Transverse colon (tissue), 4 donors: Measurements from ENCODE around the gene CHURC1. TPM values are rescaled to one million over a fixed set of nuclear protein-coding genes. Genes with fewer than 3 reads are reported as not detected.
"Not testable (repeated sequence)": the region's sequence is repeated elsewhere in the genome, so short reads cannot be mapped to it uniquely, and the experiment has no call there.

ENCODE experiments used
- DNase-seq: peaks from one replicate; pipeline ENCODE4 v3.0.0-alpha.2; 2019
- H3K27ac ChIP-seq, 4 donors: fragments of 200-600 bp; sonication (generic); 2 replicates each; pipeline ENCODE4 v1.5.1; 2016 to 2018; ENCODE audit warnings: inconsistent platforms in 4 of 4
- H3K27me3 ChIP-seq: fragments of 200-600 bp; sonication (generic); 2 replicates; pipeline ENCODE4 v1.5.1; 2017; ENCODE audit warnings: inconsistent platforms
- H3K36me3 ChIP-seq, 4 donors: fragments of 200-600 bp; sonication (generic); 2 replicates each; pipeline ENCODE4 v1.5.1; 2017 to 2019; ENCODE audit warnings: inconsistent platforms in 4 of 4
- H3K4me1 ChIP-seq, 4 donors: fragments of 200-600 bp; sonication (generic); 2 replicates each; pipeline ENCODE4 v1.5.1; 2017 to 2020; ENCODE audit warnings: inconsistent platforms in 4 of 4
- H3K4me3 ChIP-seq, 4 donors: fragments of 200-600 bp; sonication (generic); 1 replicate in 1 of 4; 2 replicates in 3 of 4; pipeline versions ENCODE4 v1.5.1 to v1.6.1; 2017 to 2019; ENCODE audit warnings: inconsistent platforms in 4 of 4
- H3K9me3 ChIP-seq, 2 donors: fragments of 200-600 bp; sonication (generic); 2 replicates each; pipeline ENCODE4 v1.5.1; 2017 to 2019; ENCODE audit warnings: inconsistent platforms in 2 of 2
- EP300 ChIP-seq: sonication (generic); formaldehyde crosslinking; IDR thresholded peaks from one replicate; pipeline ENCODE4 v1.6.1; 2017; ENCODE audit warnings: antibody characterized with exemption, low read depth
- POLR2A ChIP-seq: fragments of 450-650 bp; IDR thresholded peaks from one replicate; pipeline ENCODE4 v1.6.1; 2016; ENCODE audit warnings: antibody characterized with exemption, mild to moderate bottlenecking, moderate library complexity
- POLR2AphosphoS5 ChIP-seq, 3 donors: sonication (generic); formaldehyde crosslinking; IDR thresholded peaks; one replicate each; pipeline ENCODE4 v1.6.1; 2016; ENCODE audit warnings: antibody characterized with exemption in 3 of 3
- WGBS, 2 donors: methylation state at CpG; one replicate each; pipeline ENCODE4 v1.1.5; 2018; ENCODE audit warnings: low coverage in 1 of 2; 5-methylcytosine and 5-hydroxymethylcytosine counted together
- in situ Hi-C, 4 donors: fragments of 200-750 bp; cut with MboI; loops; one replicate each; pipeline versions ENCODE4 v1.15.0 to v1.15.1; 2017; ENCODE audit warnings: low sequenced_read_pairs in 3 of 4, low pct_ligation_motif_present in 1 of 4, low pct_unique_long_range_greater_than_20kb in 1 of 4
- intact Hi-C: fragments of 100-400 bp; cut with DNase I; formaldehyde crosslinking; loops from one replicate; pipeline ENCODE4 v1.15.1; 2023; ENCODE audit warnings: low total_unique reads
- total RNA-seq, 4 donors: library from RNA; depleted of rRNA; stranded (reverse); fragments of >200 nt; gene quantifications; one replicate each; pipeline ENCODE4 v1.1.0, GENCODE V29; 2016
- TF ChIP-seq, protein P1 (sequence below), 5 experiments: fragments of 200-600 bp in 3 of 5; fragments of 450-650 bp in 2 of 5; sonication (generic) in 3 of 5; IDR thresholded peaks; 1 replicate in 2 of 5; 2 replicates in 3 of 5; pipeline ENCODE4 v1.5.1; 2016 to 2017; ENCODE audit warnings: antibody characterized with exemption in 5 of 5, inconsistent platforms in 3 of 5, mild to moderate bottlenecking in 2 of 5, moderate library complexity in 1 of 5

CHURC1 gene
- total RNA-seq, 4 donors from 2014 or later, result 26.5 to 104 (median 78.6) TPM

DNA sequence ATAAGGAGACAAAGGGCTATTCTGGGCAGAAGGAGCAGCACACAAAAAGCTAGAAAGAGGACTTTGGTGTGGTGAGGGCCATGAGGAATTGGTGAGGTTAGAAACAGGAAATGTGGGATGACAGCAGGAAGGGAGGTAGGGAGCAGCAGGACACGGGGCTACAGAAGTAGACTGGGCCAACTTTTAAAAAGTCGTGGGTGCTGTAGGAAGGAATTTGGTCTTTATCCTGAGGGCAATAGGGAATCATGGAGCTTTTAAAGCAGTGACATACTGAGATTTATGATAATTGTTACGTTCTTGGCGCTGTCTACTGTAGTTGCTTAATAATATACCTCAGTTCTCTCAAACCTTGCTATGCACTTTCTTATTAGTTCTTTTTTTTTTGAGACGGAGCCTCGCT, 8.2 kb upstream of the CHURC1 start:
- Histone ChIP-seq H3K27me3 (peaks cover 4% of the 10 kb centered on the region), H3K27ac (no peak overlapping the region), H3K36me3 (no peaks in the 10 kb centered on the region), H3K4me1 (no peaks in the 10 kb centered on the region), H3K4me3 (no peak overlapping the region), H3K9me3 (no peaks in the 10 kb centered on the region)
- intact Hi-C loops, result no loop called here
- WGBS, 2 donors, result 60 to 72% methylated on average over 5 to 6 of the region's 6 CpGs
- TF ChIP-seq, protein P1, sequence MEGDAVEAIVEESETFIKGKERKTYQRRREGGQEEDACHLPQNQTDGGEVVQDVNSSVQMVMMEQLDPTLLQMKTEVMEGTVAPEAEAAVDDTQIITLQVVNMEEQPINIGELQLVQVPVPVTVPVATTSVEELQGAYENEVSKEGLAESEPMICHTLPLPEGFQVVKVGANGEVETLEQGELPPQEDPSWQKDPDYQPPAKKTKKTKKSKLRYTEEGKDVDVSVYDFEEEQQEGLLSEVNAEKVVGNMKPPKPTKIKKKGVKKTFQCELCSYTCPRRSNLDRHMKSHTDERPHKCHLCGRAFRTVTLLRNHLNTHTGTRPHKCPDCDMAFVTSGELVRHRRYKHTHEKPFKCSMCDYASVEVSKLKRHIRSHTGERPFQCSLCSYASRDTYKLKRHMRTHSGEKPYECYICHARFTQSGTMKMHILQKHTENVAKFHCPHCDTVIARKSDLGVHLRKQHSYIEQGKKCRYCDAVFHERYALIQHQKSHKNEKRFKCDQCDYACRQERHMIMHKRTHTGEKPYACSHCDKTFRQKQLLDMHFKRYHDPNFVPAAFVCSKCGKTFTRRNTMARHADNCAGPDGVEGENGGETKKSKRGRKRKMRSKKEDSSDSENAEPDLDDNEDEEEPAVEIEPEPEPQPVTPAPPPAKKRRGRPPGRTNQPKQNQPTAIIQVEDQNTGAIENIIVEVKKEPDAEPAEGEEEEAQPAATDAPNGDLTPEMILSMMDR (IDR thresholded peaks at IDR 0.05), result no peak
- no peak for TF ChIP-seq EP300
- no peak for TF ChIP-seq POLR2AphosphoS5 (IDR thresholded peaks at IDR 0.05)
- no peak for TF ChIP-seq POLR2A
- in situ Hi-C loops, result no loop called here
- no peak for DNase-seq

DNA sequence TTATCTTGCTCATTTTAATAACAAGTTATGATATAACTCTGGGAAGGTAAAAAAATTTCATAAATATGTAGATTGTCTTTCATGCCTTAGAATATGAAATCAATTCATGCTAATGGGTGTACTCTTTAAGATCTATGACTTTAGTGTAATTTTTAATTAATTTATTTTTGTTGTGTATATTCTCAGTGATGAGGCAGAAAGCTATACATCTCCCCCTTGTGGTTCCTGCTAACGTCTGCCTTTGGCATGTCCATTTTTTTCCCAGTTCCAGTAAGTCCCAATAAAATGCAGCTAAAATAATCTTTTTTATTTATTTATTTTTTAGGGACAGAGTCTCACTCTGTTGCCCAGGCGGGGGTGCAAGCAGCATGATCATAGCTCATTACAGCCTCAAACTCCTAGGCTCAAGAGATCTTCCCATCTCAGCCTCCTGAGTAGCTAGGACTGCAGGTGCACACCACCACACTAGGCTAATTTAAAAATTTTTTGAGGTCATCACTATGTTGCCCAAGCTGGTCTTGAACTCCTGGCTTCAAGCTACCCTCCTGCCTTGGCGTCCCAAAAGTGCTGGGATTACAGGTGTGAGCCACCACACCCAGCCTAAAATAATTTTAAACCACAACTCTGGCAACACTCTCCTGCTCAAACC, 3.3 kb upstream of the CHURC1 start:
- in situ Hi-C loops, result no loop called here
- TF ChIP-seq, protein P1 (IDR thresholded peaks at IDR 0.05), result peak; percentile 45 to 55 (median 51)
- no peak for TF ChIP-seq POLR2AphosphoS5 (IDR thresholded peaks at IDR 0.05)
- no peak for TF ChIP-seq EP300
- no peak for TF ChIP-seq POLR2A

DNA sequence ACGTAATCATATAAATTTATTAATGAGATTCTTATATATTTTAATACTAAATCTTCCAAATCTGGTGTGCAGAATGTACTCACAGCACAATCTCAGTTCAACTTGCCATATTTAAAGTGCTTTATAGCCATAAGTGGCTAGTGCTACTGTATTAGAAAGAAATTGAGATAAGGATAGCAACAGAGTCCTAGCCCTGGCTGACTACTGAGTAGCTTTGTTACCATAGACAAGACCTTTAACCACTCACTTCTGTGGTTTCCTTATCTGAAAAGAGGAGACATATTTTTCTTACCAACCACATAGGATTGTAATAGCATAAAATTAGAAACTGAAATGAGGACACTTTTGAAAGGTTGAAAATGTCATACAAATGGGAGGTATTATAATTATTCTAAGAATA, 2.0 kb upstream of the CHURC1 start:
- no peak overlapping the region for H3K4me3 ChIP-seq
- TF ChIP-seq POLR2AphosphoS5 (IDR thresholded peaks at IDR 0.05) (no peak), EP300 (no peak), POLR2A (no peak)
- TF ChIP-seq, protein P1 (IDR thresholded peaks at IDR 0.05), result no peak
- no peaks in the 10 kb centered on the region for H3K36me3 ChIP-seq
- intact Hi-C loops (no loop called here), in situ Hi-C loops (no loop called here)
- no peak for DNase-seq
- no peaks in the 10 kb centered on the region for H3K9me3 ChIP-seq
- H3K4me1 ChIP-seq, result peaks cover 7 to 28% (median 12%) of the 10 kb centered on the region in 4 donors
- H3K27ac ChIP-seq, result no peak overlapping the region
- WGBS, 2 donors, result 0 to 56% methylated on average over 1 of the region's 1 CpG
- peaks cover 4% of the 10 kb centered on the region for H3K27me3 ChIP-seq

More for the DNA sequence above, 3.3 kb upstream of the CHURC1 start:
- no peak overlapping the region for H3K4me3 ChIP-seq
- DNase-seq, result no peak
- WGBS, 2 donors, result 17 to 26% methylated on average over 3 of the region's 3 CpGs
- H3K27me3 ChIP-seq, result peaks cover 4% of the 10 kb centered on the region
- no peaks in the 10 kb centered on the region for H3K9me3 ChIP-seq
- H3K27ac ChIP-seq, result no peak overlapping the region
- intact Hi-C loops, result no loop called here
- H3K36me3 ChIP-seq, result no peaks in the 10 kb centered on the region
- peaks cover 7 to 15% (median 12%) of the 10 kb centered on the region in 4 donors for H3K4me1 ChIP-seq

DNA sequence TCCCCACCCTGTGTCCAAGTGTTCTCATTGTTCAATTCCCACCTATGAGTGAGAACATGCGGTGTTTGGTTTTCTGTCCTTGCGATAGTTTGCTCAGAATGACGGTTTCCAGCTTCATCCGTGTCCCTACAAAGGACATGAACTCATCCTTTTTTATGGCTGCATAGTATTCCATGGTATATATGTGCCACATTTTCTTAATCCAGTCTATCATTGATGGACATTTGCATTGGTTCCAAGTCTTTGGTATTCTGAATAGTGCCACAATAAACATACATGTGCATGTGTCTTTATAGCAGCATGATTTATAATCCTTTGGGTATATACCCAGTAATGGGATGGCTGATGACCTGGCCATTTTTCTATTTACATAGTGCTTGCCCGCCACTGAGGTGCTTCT, 778 bp upstream of the CHURC1 start:
- H3K9me3 ChIP-seq, H3K27me3 ChIP-seq, in situ Hi-C loops, intact Hi-C loops, DNase-seq, H3K36me3 ChIP-seq: not testable (repeated sequence)
- Histone ChIP-seq H3K4me3 (peak overlapping the region in 2 of 4 donors; percentile 90 to 99), H3K4me1 (peaks cover 7 to 40% (median 12%) of the 10 kb centered on the region in 4 donors), H3K27ac (peak overlapping the region; percentile 92 to 99 (median 97))
- WGBS, 2 donors, result 65% methylated on average over 5 of the region's 5 CpGs; no CpG with 5 or more reads in 1 of the 2 donors
